IPS-NIHi11 (cell line): ENCODE results near the gene PRKCZ.

ENCODE experiments used
- DNase-seq: peaks from one replicate; pipeline ENCODE4 v3.0.0; 2012; ENCODE audit warnings: mixed read lengths, low spot score

The PRKCZ gene

GRCh38 chr1:2024887-2025286, 25.3 kb upstream of the PRKCZ start:
- DNase-seq = no peak

- no peak for DNase-seq
These were observed 24.7 kb upstream of the PRKCZ start for GRCh38 chr1:2025491-2025981.

- no peak for DNase-seq
These were observed 22.1 kb upstream of the PRKCZ start for GRCh38 chr1:2027961-2028583.

- no peak for DNase-seq
These were observed 21.2 kb upstream of the PRKCZ start for GRCh38 chr1:2028870-2029560.

- DNase-seq = no peak
These were observed 20.6 kb upstream of the PRKCZ start for GRCh38 chr1:2029561-2029960.

GRCh38 chr1:2030076-2030871, 19.9 kb upstream of the PRKCZ start:
- DNase-seq = no peak

GRCh38 chr1:2031546-2032540, 18.4 kb upstream of the PRKCZ start:
- peak; percentile 65 for DNase-seq

- DNase-seq = no peak
These were observed 17.5 kb upstream of the PRKCZ start for GRCh38 chr1:2032737-2033136.

GRCh38 chr1:2033165-2033564, 17.0 kb upstream of the PRKCZ start:
- DNase-seq = no peak

- DNase-seq = no peak
These were observed 13.9 kb upstream of the PRKCZ start for GRCh38 chr1:2036287-2036686.

GRCh38 chr1:2037314-2037979, 12.8 kb upstream of the PRKCZ start:
- DNase-seq = no peak

- DNase-seq = no peak
These were observed 12.0 kb upstream of the PRKCZ start for GRCh38 chr1:2038229-2038628.

GRCh38 chr1:2039251-2039650, 11.0 kb upstream of the PRKCZ start:
- no peak for DNase-seq

GRCh38 chr1:2041305-2041704, 8.9 kb upstream of the PRKCZ start:
- no peak for DNase-seq

GRCh38 chr1:2041887-2042286, 8.3 kb upstream of the PRKCZ start:
- no peak for DNase-seq

- no peak for DNase-seq
These were observed 7.1 kb upstream of the PRKCZ start for GRCh38 chr1:2042830-2043773.

- DNase-seq = no peak
These were observed 6.3 kb upstream of the PRKCZ start for GRCh38 chr1:2043886-2044285.

- DNase-seq = peak; percentile 95
These were observed 5.5 kb upstream of the PRKCZ start for GRCh38 chr1:2044510-2045319.
